ENCODE data around the gene SDK2.

The SDK2 gene

GRCh38 chr17:73667181-73667959, 23.1 kb upstream of the SDK2 start:
- peak; percentile 22 for ATAC-seq (replicated peaks)
- H3K4me3 Mint-ChIP-seq, result peak overlapping the region; percentile 6 to 59

GRCh38 chr17:73663614-73664013, 19.4 kb upstream of the SDK2 start:
- ATAC-seq (replicated peaks), result no peak
- Mint-ChIP-seq H3K27ac (no peak overlapping the region), H3K4me3 (no peak overlapping the region), H3K36me3 (ENCODE audit: insufficient read depth) (no peaks in the 10 kb centered on the region), H3K9me3 (no peaks in the 10 kb centered on the region), H3K4me1 (ENCODE audit: low read depth in 2 of 2) (peaks cover 14 to 23% of the 10 kb centered on the region in 2 donors), H3K27me3 (peaks cover 12 to 42% of the 10 kb centered on the region in 2 donors)
- no peak for DNase-seq

More at GRCh38 chr17:73667181-73667959, 23.1 kb upstream of the SDK2 start:
- no peak for DNase-seq
- Mint-ChIP-seq H3K9me3 (peaks cover 0 to 2% of the 10 kb centered on the region in 2 donors), H3K36me3 (ENCODE audit: insufficient read depth) (peaks cover 3% of the 10 kb centered on the region), H3K4me1 (ENCODE audit: low read depth in 2 of 2) (peaks cover 14 to 23% of the 10 kb centered on the region in 2 donors), H3K27ac (peak overlapping the region; percentile 34 to 38), H3K27me3 (peaks cover 17 to 34% of the 10 kb centered on the region in 2 donors)

- no peak overlapping the region for H3K4me3 Mint-ChIP-seq
- H3K36me3 Mint-ChIP-seq (ENCODE audit: insufficient read depth), result peaks cover 2% of the 10 kb centered on the region
- no peak overlapping the region for H3K27ac Mint-ChIP-seq
- H3K4me1 Mint-ChIP-seq (ENCODE audit: low read depth in 2 of 2), result no peaks in the 10 kb centered on the region
- H3K27me3 Mint-ChIP-seq, result peaks cover 1 to 37% of the 10 kb centered on the region in 2 donors
- ATAC-seq (replicated peaks) (no peak), DNase-seq (no peak)
- no peaks in the 10 kb centered on the region for H3K9me3 Mint-ChIP-seq
Observed at GRCh38 chr17:73660366-73660765, 16.1 kb upstream of the SDK2 start.

GRCh38 chr17:73658821-73659515, 14.7 kb upstream of the SDK2 start:
- H3K4me3 Mint-ChIP-seq, result no peak overlapping the region
- no peaks in the 10 kb centered on the region for H3K4me1 Mint-ChIP-seq (ENCODE audit: low read depth in 2 of 2)
- peaks cover 10 to 33% of the 10 kb centered on the region in 2 donors for H3K27me3 Mint-ChIP-seq
- no peaks in the 10 kb centered on the region for H3K9me3 Mint-ChIP-seq
- H3K36me3 Mint-ChIP-seq (ENCODE audit: insufficient read depth), result peaks cover 2% of the 10 kb centered on the region
- no peak for ATAC-seq (replicated peaks)
- no peak for DNase-seq
- no peak overlapping the region for H3K27ac Mint-ChIP-seq

- no peak for DNase-seq
- ATAC-seq (replicated peaks), result no peak
Observed at GRCh38 chr17:73657473-73658116, 13.3 kb upstream of the SDK2 start.

GRCh38 chr17:73654241-73654640, 10.0 kb upstream of the SDK2 start:
- Mint-ChIP-seq H3K4me1 (ENCODE audit: low read depth in 2 of 2) (no peaks in the 10 kb centered on the region), H3K9me3 (no peaks in the 10 kb centered on the region), H3K4me3 (no peak overlapping the region), H3K27me3 (peaks cover 14 to 38% of the 10 kb centered on the region in 2 donors), H3K36me3 (ENCODE audit: insufficient read depth) (peaks cover 2% of the 10 kb centered on the region), H3K27ac (no peak overlapping the region)
- DNase-seq (no peak), ATAC-seq (replicated peaks) (no peak)

More at GRCh38 chr17:73657473-73658116, 13.3 kb upstream of the SDK2 start:
- no peaks in the 10 kb centered on the region for H3K9me3 Mint-ChIP-seq
- H3K4me3 Mint-ChIP-seq, result no peak overlapping the region
- H3K27me3 Mint-ChIP-seq, result peaks cover 10 to 27% of the 10 kb centered on the region in 2 donors
- no peak overlapping the region for H3K27ac Mint-ChIP-seq
- peaks cover 2% of the 10 kb centered on the region for H3K36me3 Mint-ChIP-seq (ENCODE audit: insufficient read depth)
- H3K4me1 Mint-ChIP-seq (ENCODE audit: low read depth in 2 of 2), result no peaks in the 10 kb centered on the region

- DNase-seq (no peak), ATAC-seq (replicated peaks) (no peak)
- Mint-ChIP-seq H3K9me3 (no peaks in the 10 kb centered on the region), H3K4me3 (no peak overlapping the region), H3K27me3 (peaks cover 16 to 42% of the 10 kb centered on the region in 2 donors), H3K27ac (no peak overlapping the region), H3K36me3 (ENCODE audit: insufficient read depth) (peaks cover 2% of the 10 kb centered on the region), H3K4me1 (ENCODE audit: low read depth in 2 of 2) (no peaks in the 10 kb centered on the region)
Observed at GRCh38 chr17:73653810-73654209, 9.6 kb upstream of the SDK2 start.

- DNase-seq, result no peak
- Mint-ChIP-seq H3K4me1 (ENCODE audit: low read depth in 2 of 2) (no peaks in the 10 kb centered on the region), H3K27ac (no peak overlapping the region), H3K27me3 (peaks cover 19 to 48% of the 10 kb centered on the region in 2 donors), H3K36me3 (ENCODE audit: insufficient read depth) (no peaks in the 10 kb centered on the region), H3K9me3 (no peaks in the 10 kb centered on the region), H3K4me3 (no peak overlapping the region)
- no peak for ATAC-seq (replicated peaks)
Observed at GRCh38 chr17:73652886-73653480, 8.7 kb upstream of the SDK2 start.

GRCh38 chr17:73650617-73651200, 6.5 kb upstream of the SDK2 start:
- Mint-ChIP-seq H3K4me1 (ENCODE audit: low read depth in 2 of 2) (no peaks in the 10 kb centered on the region), H3K27ac (no peak overlapping the region), H3K27me3 (peaks cover 40 to 60% of the 10 kb centered on the region in 2 donors), H3K9me3 (no peaks in the 10 kb centered on the region), H3K36me3 (ENCODE audit: insufficient read depth) (no peaks in the 10 kb centered on the region), H3K4me3 (no peak overlapping the region)
- DNase-seq (no peak), ATAC-seq (replicated peaks) (no peak)

GRCh38 chr17:73650140-73650539, 5.9 kb upstream of the SDK2 start:
- H3K36me3 Mint-ChIP-seq (ENCODE audit: insufficient read depth), result no peaks in the 10 kb centered on the region
- no peak overlapping the region for H3K27ac Mint-ChIP-seq
- DNase-seq (no peak), ATAC-seq (replicated peaks) (no peak)
- peaks cover 40 to 59% of the 10 kb centered on the region in 2 donors for H3K27me3 Mint-ChIP-seq
- no peaks in the 10 kb centered on the region for H3K4me1 Mint-ChIP-seq (ENCODE audit: low read depth in 2 of 2)
- H3K9me3 Mint-ChIP-seq, result no peaks in the 10 kb centered on the region
- no peak overlapping the region for H3K4me3 Mint-ChIP-seq

GRCh38 chr17:73648974-73649373, 4.7 kb upstream of the SDK2 start:
- Mint-ChIP-seq H3K4me3 (no peak overlapping the region), H3K4me1 (ENCODE audit: low read depth in 2 of 2) (peaks cover 2 to 3% of the 10 kb centered on the region in 2 donors), H3K27me3 (peaks cover 33 to 59% of the 10 kb centered on the region in 2 donors), H3K27ac (no peak overlapping the region), H3K9me3 (no peaks in the 10 kb centered on the region), H3K36me3 (ENCODE audit: insufficient read depth) (no peaks in the 10 kb centered on the region)
- ATAC-seq (replicated peaks), result no peak
- no peak for DNase-seq

- Mint-ChIP-seq H3K27me3 (peaks cover 37 to 63% of the 10 kb centered on the region in 2 donors), H3K9me3 (no peaks in the 10 kb centered on the region), H3K4me3 (no peak overlapping the region), H3K27ac (no peak overlapping the region), H3K4me1 (ENCODE audit: low read depth in 2 of 2) (peaks cover 3 to 4% of the 10 kb centered on the region in 2 donors), H3K36me3 (ENCODE audit: insufficient read depth) (no peaks in the 10 kb centered on the region)
- no peak for ATAC-seq (replicated peaks)
- no peak for DNase-seq
Observed at GRCh38 chr17:73648543-73648820, 4.2 kb upstream of the SDK2 start.
